Lower leg skin (tissue), 4 donors: ENCODE measurements around the gene MYPN. TPM values are rescaled to one million over a fixed set of nuclear protein-coding genes. Genes with fewer than 3 reads are reported as not detected.

Source experiments
- DNase-seq, 2 donors: peaks; one replicate each; pipeline ENCODE4 v3.0.0-alpha.2; 2019; ENCODE audit warnings: low spot score in 2 of 2
- H3K4me3 ChIP-seq: fragments of 200-600 bp; sonication (generic); 2 replicates; pipeline ENCODE4 v1.5.1; 2017; ENCODE audit warnings: mild to moderate bottlenecking, low read depth; ENCODE audit not compliant: poor library complexity, severe bottlenecking
- CTCF ChIP-seq, 3 donors: fragments of 450-650 bp; IDR thresholded peaks; one replicate each; pipeline ENCODE4 v1.5.1; 2016; ENCODE audit warnings: antibody characterized with exemption in 3 of 3, mild to moderate bottlenecking in 3 of 3, moderate library complexity in 2 of 3
- POLR2A ChIP-seq, 2 donors: fragments of 450-650 bp; IDR thresholded peaks; one replicate each; pipeline ENCODE4 v1.6.1; 2016 to 2017; ENCODE audit warnings: antibody characterized with exemption in 2 of 2, mild to moderate bottlenecking in 1 of 2, moderate library complexity in 1 of 2
- WGBS, 2 donors: methylation state at CpG; one replicate each; pipeline ENCODE4 v1.1.5; 2018; 5-methylcytosine and 5-hydroxymethylcytosine counted together
- intact Hi-C: fragments of 100-400 bp; cut with DNase I; formaldehyde crosslinking; loops from one replicate; pipeline ENCODE4 v1.15.0; 2023; ENCODE audit warnings: low total_unique reads
- total RNA-seq, 4 donors: library from RNA; depleted of rRNA; stranded (reverse); fragments of >200 nt; gene quantifications; one replicate each; pipeline ENCODE4 v1.1.0, GENCODE V29; 2016

The MYPN gene
- total RNA-seq, 4 donors from 2014 or later, result 0.52 TPM; not detected in 3

- no peak overlapping the region for H3K4me3 ChIP-seq
- intact Hi-C loops, result no loop called here
- WGBS, 2 donors, result 45 to 66% methylated on average over 1 of the region's 1 CpG
- no peak for TF ChIP-seq POLR2A (IDR thresholded peaks at IDR 0.05)
- TF ChIP-seq CTCF (IDR thresholded peaks at IDR 0.05), result no peak
- DNase-seq, result no peak
Observed at GRCh38 chr10:68211669-68212068, 102.4 kb downstream of the MYPN start.

- no peak overlapping the region for H3K4me3 ChIP-seq
- TF ChIP-seq CTCF (IDR thresholded peaks at IDR 0.05) (no peak), POLR2A (IDR thresholded peaks at IDR 0.05) (no peak)
- intact Hi-C loops, result no loop called here
- 54 to 61% methylated on average over 8 of the region's 8 CpGs for WGBS, 2 donors
- DNase-seq, result no peak
Observed at GRCh38 chr10:68212721-68213352, 103.5 kb downstream of the MYPN start.

DNA sequence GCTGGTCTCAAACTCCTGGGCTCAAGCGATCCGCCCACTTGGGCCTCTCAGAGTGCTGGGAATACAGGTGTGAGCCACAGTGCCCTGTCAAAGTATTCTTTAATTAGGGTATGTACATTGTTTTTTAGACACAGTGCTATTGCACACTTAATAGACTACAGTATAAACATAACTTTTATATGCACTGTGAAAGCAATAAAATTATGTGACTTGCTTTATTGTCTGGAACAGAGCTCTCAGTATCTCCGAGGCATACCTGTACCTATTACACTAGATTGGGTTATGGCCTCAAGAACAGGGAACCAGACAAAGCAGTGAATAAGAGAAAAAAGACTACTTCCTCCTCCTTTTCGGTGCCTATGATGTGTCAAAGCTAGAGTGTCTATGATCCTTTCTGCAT lies 109.5 kb downstream of the MYPN start:
- intact Hi-C loops, result no loop called here
- 82 to 89% methylated on average over 4 of the region's 4 CpGs for WGBS, 2 donors
- H3K4me3 ChIP-seq, result no peak overlapping the region
- no peak for TF ChIP-seq CTCF (IDR thresholded peaks at IDR 0.05)
- TF ChIP-seq POLR2A (IDR thresholded peaks at IDR 0.05), result no peak
- no peak for DNase-seq

GRCh38 chr10:68221196-68221595 lies 111.9 kb downstream of the MYPN start:
- TF ChIP-seq POLR2A (IDR thresholded peaks at IDR 0.05), result no peak
- TF ChIP-seq CTCF (IDR thresholded peaks at IDR 0.05), result no peak
- intact Hi-C loops, result no loop called here
- DNase-seq, result no peak
- H3K4me3 ChIP-seq, result no peak overlapping the region

- intact Hi-C loops, result no loop called here
- H3K4me3 ChIP-seq, result no peak overlapping the region
- TF ChIP-seq POLR2A (IDR thresholded peaks at IDR 0.05), result no peak
- DNase-seq, result no peak
- 52 to 61% methylated on average over 2 of the region's 2 CpGs for WGBS, 2 donors
Observed at GRCh38 chr10:68222391-68222790, 113.1 kb downstream of the MYPN start.

DNA sequence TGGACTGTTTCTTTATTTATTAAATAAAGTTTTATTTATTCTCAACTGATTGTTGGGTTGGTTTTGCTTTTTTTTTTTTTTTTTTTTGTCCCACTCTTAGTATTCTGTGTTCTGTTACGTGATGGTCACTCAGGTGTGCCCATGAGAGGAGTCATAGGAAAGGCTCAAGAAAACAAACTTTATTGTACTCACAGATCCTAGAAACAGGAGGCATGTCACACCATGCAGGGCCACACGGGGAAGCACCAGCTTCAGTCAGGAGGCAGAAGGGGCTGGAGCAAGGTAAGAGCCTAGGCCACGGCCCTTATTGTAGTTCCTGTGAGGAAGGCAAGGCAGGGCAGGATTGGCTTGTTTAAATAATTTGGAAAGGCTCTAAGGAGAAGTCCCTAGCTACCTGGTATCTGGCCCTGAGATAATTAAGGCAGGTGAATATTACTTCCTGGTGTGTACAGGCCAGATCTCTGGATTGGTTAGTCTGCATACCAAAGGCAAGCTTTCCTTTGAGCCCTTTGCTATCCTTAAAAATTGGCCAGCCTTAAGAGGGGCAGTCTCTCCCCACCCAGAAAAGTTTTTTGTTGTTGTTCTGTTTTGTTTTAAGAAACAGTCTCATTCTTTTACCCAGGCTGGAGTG lies 114.4 kb downstream of the MYPN start:
- H3K4me3 ChIP-seq, result no peak overlapping the region
- TF ChIP-seq CTCF (IDR thresholded peaks at IDR 0.05), result no peak
- TF ChIP-seq POLR2A (IDR thresholded peaks at IDR 0.05), result no peak
- no peak for DNase-seq
- 69 to 76% methylated on average over 3 of the region's 3 CpGs for WGBS, 2 donors
- intact Hi-C loops, result no loop called here
